Measurements from ENCODE around the gene ARHGEF16. TPM values are rescaled to one million over a fixed set of nuclear protein-coding genes. Genes with fewer than 3 reads are reported as not detected.
A peak's percentile ranks its signal among the peaks of the same experiment; 100 is the strongest.

Gene ARHGEF16
- total RNA-seq, 1 experiment from 2014 or later = 3.0 TPM

DNA sequence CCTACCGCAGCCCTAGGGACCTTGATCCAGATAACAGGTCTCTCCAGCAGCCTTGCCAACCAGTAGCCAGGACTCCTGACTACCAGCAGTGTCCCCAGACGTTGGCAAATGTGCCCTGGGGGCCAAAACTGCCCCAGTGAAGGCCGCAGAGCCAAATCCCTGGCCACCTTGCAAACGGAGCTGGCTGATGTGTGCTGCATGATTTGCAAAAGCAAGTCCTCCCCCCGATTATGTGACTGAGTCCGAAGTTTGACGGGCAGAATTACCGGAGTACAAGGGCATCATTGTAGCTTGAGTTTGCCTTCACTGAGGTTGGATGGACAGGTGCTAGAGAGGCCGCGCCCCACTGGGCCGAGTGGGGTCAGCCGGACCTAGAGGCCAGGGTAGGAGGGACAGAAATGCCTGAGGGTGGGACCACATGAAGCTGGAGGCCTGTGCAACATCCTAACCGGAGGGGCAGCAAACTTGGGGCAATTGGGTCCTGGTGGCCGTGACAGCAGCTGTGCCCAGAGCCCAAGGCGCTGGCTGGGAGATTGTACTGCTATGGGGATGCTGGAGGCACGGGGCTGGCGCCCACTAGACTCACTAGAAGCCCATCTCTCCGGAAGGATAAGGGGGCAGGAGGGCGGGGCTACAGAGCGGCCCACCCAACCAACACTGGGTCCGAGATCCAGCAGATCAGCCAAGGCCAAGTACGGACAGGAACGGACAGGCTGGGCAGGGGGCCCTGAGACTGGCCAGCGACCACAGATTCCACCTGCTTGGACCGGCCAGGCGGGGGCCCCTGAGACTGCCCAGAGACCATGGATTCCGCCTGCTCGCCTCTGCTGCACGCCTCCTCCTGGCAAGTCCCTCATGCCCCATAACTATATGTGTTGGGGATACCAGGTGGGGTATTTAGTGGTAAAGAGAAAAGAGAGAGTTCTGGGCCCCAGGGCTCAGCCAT is 2.8 kb downstream of the ARHGEF16 start:
- DNase-seq (ENCODE audit: low read depth) = no peak

DNA sequence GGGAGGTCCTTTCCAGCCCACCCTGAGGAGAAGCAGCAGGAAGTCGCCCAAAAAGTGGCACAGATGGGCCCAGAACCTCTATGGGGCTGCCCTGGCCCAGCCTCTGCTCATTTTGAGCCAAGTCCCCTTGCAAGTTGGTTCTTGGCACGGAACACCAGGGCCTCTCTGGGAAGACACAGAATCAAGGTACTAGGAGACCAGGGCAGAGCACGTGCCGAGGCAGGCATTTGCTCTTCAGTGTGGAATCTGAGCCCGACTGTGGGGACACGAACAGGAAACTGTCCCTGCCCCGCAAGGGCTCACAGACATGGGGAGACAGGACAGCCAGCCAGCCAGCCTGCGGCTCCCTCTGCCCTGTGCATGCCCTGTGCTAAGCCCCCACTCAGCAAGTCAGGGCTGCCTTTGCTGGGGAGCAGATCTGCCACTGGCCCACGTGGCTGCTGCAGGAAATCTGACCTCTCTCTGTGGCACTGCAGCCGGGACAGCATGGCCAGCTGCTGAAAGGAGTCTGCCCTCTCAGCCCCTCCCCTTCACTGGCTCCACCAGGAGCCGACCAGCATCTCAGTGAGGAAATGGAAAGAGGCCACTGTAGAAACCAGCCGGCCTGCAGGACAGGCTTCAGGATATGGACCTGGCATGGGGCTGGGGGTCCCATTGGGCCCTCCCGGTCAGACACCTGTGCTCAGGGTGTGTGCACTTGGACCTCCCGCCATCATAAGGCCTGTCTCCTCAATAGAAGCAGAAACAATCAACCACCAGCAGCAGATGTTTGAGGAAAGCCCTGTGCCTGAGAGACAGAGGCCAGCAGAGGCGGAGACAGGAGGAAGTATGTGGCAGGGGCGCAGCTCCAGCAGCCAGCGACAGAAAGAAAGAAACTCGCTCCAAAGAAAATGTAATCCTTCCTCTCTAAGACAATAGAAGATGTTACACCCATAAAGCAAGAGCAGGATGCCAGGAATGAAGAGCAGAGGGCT is 3.7 kb downstream of the ARHGEF16 start:
- DNase-seq (ENCODE audit: low read depth) = no peak

DNA sequence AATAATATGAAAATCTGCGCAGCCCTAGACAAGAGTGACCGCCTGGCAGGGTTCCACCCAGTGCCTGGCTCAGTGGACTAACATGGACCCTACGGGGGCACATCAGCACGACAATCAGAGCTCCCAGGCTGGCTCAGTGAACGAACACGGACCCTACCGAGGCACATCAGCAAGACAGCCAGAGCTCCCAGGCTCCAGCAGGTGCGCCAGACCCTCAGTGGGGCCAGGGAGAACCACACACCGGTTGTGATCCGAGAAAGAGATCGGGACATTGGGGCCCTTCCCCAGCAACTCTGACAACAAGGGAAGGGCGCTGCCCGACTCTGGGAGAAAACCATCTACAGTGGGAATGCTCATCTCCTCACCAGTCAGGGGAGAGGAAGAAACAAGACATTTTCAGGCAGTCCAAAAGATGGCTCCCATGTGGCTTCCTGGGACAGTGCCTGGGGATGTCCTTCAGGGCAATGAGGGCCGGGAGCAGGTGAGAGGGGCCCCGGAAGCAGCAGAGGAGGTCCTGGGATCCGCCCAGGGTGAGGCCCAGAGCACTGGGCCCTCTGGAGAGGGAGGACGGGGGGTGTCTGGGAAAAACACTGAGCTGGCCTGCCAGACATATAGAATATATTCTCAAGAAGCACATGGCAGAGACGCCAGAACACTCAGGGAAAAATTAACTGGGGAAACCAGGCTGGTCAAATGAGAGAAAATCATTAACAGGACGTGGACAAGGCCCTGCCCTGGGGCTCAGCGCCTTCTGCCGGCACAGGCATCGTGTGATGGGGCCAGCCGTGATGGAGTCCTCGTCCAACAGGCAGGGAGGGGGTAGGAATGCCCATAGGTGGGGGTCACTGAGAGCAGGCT is 4.8 kb downstream of the ARHGEF16 start:
- no peak for DNase-seq (ENCODE audit: low read depth)

DNA sequence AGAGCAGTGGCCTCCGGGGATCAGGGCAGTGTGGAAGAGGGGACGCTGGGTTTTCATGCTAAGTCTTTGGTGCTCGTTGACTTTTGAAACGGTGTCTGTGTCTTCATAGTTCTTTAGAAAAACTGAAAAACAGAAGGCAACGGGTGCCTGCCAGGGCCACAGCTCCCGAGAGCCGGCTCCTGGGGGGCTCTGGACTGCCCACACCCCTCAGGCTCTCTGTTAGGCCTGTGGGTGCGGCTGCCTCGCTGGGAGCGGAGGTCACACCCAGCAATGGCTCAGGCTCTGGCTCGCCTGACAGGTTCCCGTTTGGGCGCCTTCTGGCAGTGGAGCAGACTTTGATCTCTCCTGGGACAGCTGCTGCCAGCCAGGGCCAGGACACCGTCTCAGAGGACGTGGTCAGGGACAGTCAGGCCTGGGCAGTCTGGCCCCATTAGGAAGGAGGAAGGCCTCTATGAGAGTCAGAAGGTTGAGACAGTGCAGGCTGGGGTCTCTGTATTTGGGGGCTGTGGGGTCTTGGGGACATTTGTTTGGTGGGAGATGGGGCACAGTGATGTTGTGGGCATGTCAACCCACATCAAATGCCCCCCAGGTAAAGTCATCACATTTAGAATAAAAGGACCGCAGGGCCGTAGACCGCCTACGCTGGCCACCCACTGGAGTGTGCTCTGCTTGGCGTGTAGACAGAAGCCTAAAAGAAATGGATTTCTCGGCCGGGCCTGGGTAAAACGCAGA is 5.6 kb downstream of the ARHGEF16 start:
- no peak for DNase-seq (ENCODE audit: low read depth)

DNA sequence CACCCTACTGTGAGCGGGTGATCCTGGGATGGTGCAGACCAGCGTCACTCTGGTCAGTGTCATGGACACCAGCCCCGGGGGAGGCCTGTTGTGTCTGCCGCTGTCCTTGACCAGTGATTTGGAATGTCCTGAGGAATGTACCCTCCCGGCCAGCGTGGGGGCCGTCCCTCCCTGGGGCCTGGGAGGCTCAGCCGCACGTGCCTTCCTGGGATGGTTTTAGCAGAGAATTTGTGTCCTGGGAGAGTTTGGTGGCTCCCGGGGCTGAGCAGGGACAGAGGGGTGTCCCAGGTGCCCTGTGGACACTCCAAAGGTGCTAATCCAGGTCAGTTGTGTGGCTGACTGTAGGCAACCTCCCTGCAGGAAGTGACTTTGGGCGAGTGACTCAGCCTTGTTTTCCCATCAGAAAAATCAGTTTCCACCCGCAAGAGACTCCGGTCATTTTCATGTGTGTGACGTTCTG is 6.2 kb downstream of the ARHGEF16 start:
- DNase-seq (ENCODE audit: low read depth) = peak; percentile 69

DNA sequence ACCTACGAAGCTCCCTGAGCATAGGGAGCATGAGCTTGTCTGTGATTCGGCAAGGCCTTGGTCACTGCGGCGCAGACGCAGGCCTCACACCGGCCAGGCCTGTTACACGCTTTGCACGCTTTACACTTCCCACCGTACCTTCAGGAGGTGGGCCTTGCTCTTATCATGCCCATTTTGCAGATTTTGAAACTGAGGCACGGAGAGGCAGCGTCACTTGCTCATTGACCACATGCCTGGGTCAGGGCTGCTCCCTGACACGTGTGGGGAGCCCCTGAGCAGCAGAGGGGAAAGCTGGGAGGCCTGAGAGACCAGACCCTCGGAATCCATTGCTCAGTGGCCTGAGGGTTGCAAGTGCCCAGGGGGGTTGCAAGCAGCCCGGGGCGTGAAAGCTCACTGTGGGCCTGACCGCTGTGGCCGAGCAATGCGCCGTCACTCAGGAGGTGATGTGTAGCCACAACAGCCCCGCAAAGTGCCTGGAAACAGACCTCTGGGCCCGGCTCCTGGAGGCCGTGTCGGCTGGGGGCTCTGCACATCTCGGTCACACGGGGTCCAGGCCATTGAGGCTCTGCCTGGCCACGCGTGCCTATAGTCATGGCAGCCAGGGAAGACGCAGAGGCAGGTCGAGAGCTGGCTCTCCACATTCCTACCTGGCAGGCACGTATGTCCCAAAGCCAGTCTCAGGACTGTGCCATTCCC is 6.9 kb downstream of the ARHGEF16 start:
- DNase-seq (ENCODE audit: low read depth) = no peak

DNA sequence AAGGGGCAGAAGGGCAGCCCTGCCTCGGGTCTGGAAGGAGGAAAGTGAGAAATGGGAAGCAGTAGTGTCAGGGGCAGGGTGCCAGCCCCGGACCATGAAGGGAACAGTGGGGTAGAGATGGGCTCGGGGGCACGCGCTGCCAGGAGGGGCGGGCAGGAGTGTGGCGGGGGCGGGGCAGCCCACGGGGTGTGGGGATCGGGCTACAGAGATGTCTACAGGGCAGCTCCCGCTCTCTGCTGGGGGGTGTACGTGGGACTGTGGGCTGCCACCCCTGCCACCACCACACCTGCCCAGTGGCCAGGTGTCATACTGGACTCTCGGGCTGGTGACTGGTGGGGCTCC is 7.4 kb downstream of the ARHGEF16 start:
- DNase-seq (ENCODE audit: low read depth) = no peak

DNA sequence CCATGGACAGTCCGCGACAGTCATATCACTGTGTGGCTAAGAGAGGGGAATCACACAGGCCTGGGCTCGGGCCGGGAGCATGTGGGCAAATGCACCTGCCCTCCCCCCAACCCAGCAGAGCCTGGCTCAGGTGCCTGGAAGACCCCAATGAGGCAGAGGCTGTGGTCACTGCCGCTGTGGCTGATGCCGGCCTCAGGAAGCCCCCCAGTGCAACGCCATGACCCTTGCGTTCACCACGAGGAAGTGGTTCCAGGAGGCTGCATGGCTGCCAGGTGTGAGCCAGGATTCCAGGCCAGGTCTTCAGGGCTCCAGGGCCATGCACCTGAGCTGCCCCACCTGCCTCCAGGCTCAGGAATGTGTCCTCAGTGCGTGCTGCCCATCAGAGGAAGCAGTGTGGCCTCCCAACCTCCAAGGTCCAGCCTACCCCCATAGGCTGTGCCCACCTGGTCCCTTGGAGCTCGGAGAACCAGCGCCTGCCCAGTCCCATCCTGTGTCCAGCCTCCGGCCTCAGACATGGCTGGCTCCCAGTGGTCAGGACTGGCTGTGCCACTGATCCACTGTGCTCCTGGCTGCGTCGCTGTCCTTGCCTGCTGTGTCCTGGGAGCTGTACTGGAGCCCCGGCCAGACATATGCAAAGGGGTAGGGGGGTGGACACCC is 8.0 kb downstream of the ARHGEF16 start:
- no peak for DNase-seq (ENCODE audit: low read depth)

DNA sequence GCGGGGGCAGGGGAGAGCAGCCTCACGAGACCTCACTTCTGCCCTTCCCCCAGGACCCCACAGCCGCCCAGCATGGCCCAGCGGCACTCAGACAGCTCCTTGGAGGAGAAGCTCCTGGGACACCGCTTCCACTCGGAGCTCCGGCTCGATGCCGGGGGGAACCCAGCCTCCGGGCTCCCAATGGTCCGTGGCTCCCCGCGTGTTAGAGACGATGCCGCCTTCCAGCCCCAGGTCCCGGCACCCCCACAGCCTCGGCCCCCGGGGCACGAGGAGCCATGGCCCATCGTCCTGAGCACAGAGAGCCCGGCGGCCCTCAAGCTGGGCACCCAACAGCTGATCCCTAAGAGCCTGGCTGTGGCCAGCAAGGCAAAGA is 8.5 kb downstream of the ARHGEF16 start:
- no peak for DNase-seq (ENCODE audit: low read depth)

DNA sequence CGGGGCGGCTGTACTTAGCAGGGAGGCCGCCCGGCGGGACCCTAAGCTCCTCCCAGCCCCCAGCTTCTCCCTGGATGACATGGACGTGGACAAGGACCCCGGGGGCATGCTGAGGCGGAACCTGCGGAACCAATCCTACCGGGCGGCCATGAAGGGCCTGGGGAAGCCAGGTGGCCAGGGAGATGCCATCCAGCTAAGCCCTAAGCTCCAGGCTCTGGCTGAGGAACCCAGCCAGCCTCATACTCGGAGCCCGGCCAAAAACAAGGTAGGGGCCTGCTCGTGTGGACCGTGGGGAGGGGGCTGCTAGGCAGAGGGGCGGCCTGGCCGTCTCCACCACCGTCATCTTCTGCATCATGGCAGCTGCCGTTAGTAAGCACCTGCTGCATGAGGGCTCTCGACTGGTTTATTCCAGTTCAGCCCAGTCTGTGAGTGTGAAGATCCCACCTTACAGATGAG is 9.0 kb downstream of the ARHGEF16 start:
- DNase-seq (ENCODE audit: low read depth) = no peak

DNA sequence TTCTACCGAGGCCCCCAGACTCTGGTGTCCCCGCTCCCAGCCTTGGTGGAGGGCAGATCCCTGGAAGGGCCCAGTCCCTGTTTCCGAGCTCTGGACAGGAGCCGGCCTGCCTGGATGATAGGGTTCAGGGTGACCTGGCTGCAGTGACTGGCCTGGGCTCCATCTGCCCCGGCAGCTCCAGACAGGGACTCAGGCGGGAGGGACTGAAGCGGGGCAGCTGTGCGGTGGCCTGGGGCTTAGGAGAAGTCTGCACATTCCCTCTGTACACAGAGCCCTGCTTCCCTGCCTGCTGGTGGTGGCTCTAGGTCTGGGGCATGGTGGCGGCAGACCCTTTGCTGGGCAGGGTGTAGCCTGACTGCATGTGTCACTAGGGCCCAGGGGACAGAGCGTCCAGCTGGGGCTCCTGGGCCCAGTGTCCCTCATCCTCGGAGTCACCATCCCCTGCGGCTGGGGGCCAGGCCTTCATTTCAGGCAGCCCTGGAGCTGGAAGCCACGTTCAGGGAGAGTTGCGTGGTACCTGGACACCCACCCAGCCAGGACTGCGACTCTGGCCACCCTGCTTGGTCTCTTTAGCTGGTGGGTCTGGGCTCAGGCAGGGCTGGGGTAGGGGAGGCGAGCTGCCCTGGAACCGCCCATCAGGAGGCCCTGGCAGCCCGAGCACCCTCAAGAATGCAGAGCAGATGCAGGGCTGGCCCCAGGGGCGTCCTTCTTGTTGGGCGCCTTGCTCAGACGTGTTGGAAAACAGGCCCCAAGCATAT is 9.6 kb downstream of the ARHGEF16 start:
- DNase-seq (ENCODE audit: low read depth) = no peak

DNA sequence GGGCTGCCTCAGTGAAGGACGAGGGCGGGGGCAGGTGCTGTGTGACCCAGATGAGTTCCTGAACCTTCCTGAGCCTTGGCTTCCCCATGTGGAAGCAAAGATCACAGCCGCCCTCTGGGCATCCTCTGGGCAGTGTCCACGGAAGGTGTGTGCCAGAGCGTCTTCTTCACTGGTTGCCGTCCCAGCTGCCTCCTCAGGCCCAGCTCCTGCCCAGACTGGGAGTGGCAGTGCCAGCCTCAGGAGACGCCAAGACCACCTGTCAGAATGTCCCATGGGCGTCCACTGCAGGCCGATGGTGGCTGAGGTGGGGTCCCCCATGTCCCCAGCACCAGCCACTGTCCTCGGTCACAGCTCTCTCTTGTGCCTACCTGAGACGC is 10.2 kb downstream of the ARHGEF16 start:
- DNase-seq (ENCODE audit: low read depth) = no peak

DNA sequence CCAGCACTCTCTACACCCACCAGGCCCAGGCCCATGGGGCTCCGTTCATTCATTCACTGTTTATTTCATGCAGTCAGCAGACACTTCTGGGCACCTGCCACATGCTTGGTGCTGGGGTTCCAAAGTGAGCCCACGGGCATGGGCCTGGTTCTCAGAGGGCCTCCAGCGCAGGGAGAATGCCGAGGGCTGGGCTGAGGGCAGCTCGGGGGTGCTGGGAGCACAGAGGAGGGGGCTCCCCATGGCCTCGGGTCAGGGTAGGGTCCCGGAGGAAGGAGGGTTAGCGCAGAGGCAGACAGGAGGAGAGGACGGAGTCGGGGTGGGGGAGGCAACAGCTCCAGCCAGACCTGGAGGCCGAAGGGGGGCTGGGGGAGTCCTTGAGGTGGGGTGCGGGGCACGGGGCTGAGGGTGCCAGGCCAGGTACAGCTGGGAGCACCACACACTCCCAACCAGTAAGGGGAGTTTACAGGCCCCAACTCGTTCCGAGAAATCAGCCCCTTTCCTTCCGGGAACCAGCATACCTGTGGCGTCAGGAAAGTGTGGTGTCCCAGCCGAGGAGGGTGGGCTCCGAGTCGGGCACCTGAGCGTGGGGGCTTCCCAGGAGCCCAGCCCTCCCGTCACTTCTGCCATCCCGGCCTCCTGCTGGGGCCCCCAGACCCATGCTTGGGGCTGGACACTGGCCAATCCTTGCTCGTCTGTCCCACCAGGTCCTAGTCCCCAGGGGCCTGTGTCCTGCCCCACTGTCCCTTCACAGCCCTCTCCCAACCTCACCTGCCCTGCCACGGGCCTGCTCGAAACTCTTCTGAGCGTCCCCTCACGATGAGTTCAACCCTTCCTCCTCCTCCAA is 10.8 kb downstream of the ARHGEF16 start:
- DNase-seq (ENCODE audit: low read depth) = no peak

DNA sequence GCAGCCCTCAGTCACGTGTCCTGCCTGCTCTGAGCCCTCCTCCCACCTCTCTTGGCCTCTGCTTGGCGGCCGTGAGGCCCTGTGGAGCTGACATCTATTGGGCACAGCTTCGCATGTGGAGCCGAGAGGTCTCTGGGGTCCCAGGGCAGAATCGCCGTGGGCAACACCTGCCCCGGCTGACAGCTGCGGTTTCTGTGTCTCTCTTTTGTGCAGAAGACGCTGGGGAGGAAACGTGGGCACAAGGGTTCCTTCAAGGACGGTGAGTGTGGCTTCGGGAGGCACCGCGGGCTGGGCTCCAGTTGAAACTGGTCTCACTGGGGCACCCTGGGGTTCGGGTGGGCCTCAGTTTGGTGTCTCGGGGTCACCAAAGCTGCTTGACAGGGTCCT is 11.5 kb downstream of the ARHGEF16 start:
- DNase-seq (ENCODE audit: low read depth) = no peak

DNA sequence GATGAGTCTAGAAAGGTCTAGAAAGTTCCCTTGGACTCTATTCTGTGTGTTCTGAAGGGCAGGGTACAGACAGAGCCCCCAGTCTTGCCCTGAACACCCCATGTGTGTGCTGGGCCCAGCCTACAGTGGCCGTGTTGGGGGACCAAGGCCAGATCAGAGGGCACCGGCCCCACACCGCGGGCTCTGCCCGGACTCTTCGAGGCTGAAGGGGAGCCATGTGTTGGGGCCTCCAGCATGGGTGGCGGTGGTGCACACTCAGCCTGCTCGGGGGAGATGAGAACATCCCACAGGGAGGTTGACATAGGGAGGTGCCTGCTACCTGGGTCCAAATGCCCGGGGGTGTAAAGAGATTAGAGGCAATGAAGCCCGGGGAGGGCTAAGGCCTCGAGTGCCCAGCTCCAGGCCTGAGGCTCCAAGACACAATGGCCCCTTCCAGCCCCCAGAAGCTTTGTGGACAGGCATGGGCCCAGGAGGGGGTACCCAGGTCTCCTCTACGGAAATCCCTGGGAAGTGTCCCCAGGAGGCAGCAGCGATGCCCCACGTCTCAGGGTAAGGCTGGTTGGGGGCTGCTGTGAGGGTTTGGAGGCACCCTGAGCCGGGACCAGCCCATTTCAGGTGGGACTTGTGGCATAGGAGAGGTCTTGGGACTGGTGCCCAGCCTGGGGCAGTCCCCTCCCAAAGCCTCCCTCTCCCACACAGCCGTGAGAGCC is 12.1 kb downstream of the ARHGEF16 start:
- DNase-seq (ENCODE audit: low read depth) = no peak

DNA sequence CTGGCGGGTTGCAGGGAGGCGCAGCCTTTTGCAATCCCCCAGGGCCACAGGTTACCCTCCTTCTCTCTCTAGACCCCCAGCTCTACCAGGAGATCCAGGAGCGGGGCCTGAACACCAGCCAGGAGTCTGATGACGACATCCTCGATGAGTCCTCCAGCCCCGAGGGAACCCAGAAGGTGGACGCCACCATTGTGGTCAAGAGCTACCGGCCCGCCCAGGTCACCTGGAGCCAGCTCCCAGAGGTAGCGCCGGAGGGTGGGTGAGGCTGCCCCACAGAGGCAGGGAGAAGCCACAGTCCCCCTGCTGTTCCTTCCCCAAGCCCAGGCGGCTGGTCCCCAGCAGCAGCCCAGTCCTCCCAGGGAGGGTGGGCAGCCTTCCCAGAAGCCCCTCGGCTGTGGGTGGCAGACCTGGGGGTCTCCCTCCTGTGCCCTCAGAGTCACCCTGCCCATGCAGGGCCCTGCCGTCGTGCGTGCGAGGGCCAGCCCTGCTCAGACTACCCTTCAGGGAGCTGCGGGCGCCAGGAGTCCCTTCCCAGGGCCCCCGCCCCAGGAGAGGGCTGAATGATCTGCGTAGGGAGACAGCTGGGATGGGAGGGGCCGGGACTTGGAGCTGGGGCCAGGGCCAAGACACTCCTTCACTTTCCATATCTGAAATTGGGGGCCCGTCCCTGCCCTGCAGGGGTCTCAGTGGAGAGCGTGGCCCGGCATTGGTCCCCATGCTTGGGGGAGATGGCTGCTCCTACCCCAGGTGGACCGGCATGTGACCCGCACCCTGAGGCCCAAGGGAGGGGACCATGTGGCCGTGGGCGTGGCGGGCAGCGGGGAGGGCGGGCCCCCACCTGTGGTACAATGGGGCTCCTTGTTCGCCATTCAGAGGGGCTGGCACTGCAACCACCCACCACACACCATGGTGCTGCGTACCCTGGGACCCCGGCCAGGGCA is 12.9 kb downstream of the ARHGEF16 start:
- DNase-seq (ENCODE audit: low read depth) = peak; percentile 41
